BLaER1 treated with 17β-estradiol and CSF1 and Interleukin-3, amounts not matched to agents 10 nM and 100 nM (cell line): Measurements from ENCODE around the gene PEDS1.
A peak's percentile ranks its signal among the peaks of the same experiment; 100 is the strongest.

Source experiments
- H3K27ac ChIP-seq, 11 experiments: shearing (Covaris generic); formaldehyde crosslinking; 2 replicates each; pipeline ENCODE4 v1.8.1; 2022
- H3K27me3 ChIP-seq, 11 experiments: shearing (Covaris generic); formaldehyde crosslinking; 2 replicates each; pipeline ENCODE4 v1.8.1; 2022
- H3K36me3 ChIP-seq, 11 experiments: shearing (Covaris generic); formaldehyde crosslinking; 2 replicates each; pipeline ENCODE4 v1.8.1; 2022
- H3K4me1 ChIP-seq, 10 experiments: shearing (Covaris generic); formaldehyde crosslinking; 2 replicates each; pipeline ENCODE4 v1.8.1; 2022
- H3K4me2 ChIP-seq, 11 experiments: shearing (Covaris generic); formaldehyde crosslinking; 2 replicates each; pipeline ENCODE4 v1.8.1; 2022
- H3K4me3 ChIP-seq, 10 experiments: shearing (Covaris generic); formaldehyde crosslinking; 2 replicates each; pipeline ENCODE4 v1.8.1; 2022
- H3K9ac ChIP-seq, 11 experiments: shearing (Covaris generic); formaldehyde crosslinking; 2 replicates each; pipeline ENCODE4 v1.8.1; 2022
- H3K9me3 ChIP-seq, 11 experiments: shearing (Covaris generic); formaldehyde crosslinking; replicated peaks in 1 of 11; 2 replicates each; pipeline ENCODE4 v1.8.1; 2022
- H4K20me1 ChIP-seq, 11 experiments: shearing (Covaris generic); formaldehyde crosslinking; 2 replicates each; pipeline ENCODE4 v1.8.1; 2022
- Cebpa-rat ChIP-seq, 11 experiments: shearing (Covaris generic); IDR thresholded peaks; 2 replicates each; pipeline ENCODE4 v1.8.1; 2022

PEDS1 gene

GRCh38 chr20:50127587-50128519 lies 25.7 kb downstream of the PEDS1 start:
- no peak overlapping the region for H3K4me3 ChIP-seq
- H3K27ac ChIP-seq, result no peak overlapping the region
- TF ChIP-seq Cebpa-rat (IDR thresholded peaks at IDR 0.05), result no peak
- no peaks in the 10 kb centered on the region for H3K4me1 ChIP-seq
- no peak overlapping the region for H3K4me2 ChIP-seq
- no peaks in the 10 kb centered on the region for H3K27me3 ChIP-seq
- H3K9ac ChIP-seq, result no peak overlapping the region
- H3K9me3 ChIP-seq, result no peaks in the 10 kb centered on the region
- H4K20me1 ChIP-seq, result peaks cover 5 to 49% (median 30%) of the 10 kb centered on the region in 11 experiments; a peak in 14 of 22 replicates
- peaks cover 91 to 100% (median 98%) of the 10 kb centered on the region in 11 experiments for H3K36me3 ChIP-seq

- H3K27me3 ChIP-seq, result no peaks in the 10 kb centered on the region
- no peak overlapping the region for H3K4me3 ChIP-seq
- peaks cover 80 to 94% (median 90%) of the 10 kb centered on the region in 11 experiments for H3K36me3 ChIP-seq
- no peaks in the 10 kb centered on the region for H3K9me3 ChIP-seq
- H3K4me1 ChIP-seq, result no peaks in the 10 kb centered on the region
- H3K9ac ChIP-seq, result peak overlapping the region in 3 of 11 experiments; percentile 8 to 17 (median 13); a peak in 2 of 22 replicates
- no peak overlapping the region for H3K4me2 ChIP-seq
- peaks cover 0 to 38% (median 26%) of the 10 kb centered on the region in 11 experiments; a peak in 13 of 22 replicates for H4K20me1 ChIP-seq
- H3K27ac ChIP-seq, result no peak overlapping the region
- TF ChIP-seq Cebpa-rat (IDR thresholded peaks at IDR 0.05), result no peak
These were observed 26.9 kb downstream of the PEDS1 start for GRCh38 chr20:50126662-50127061.

GRCh38 chr20:50125279-50125678 lies 28.2 kb downstream of the PEDS1 start:
- no peak overlapping the region for H3K9ac ChIP-seq
- peaks cover 66 to 81% (median 76%) of the 10 kb centered on the region in 11 experiments for H3K36me3 ChIP-seq
- no peak overlapping the region for H3K27ac ChIP-seq

GRCh38 chr20:50124496-50124895 lies 29.0 kb downstream of the PEDS1 start:
- TF ChIP-seq Cebpa-rat (IDR thresholded peaks at IDR 0.05), result no peak
- no peak overlapping the region for H3K4me2 ChIP-seq
- no peak overlapping the region for H3K27ac ChIP-seq
- peaks cover 0 to 4% (median 0%) of the 10 kb centered on the region in 10 experiments; a peak in 1 of 20 replicates for H3K4me1 ChIP-seq
- no peaks in the 10 kb centered on the region for H3K27me3 ChIP-seq
- H3K9ac ChIP-seq, result no peak overlapping the region
- H3K4me3 ChIP-seq, result no peak overlapping the region
- peaks cover 58 to 73% (median 69%) of the 10 kb centered on the region in 11 experiments for H3K36me3 ChIP-seq
- no peaks in the 10 kb centered on the region for H3K9me3 ChIP-seq
- peaks cover 0 to 19% (median 11%) of the 10 kb centered on the region in 11 experiments; a peak in 11 of 22 replicates for H4K20me1 ChIP-seq

More at GRCh38 chr20:50125279-50125678, 28.2 kb downstream of the PEDS1 start:
- H3K4me2 ChIP-seq, result no peak overlapping the region
- H3K4me3 ChIP-seq, result no peak overlapping the region
- no peaks in the 10 kb centered on the region for H3K27me3 ChIP-seq
- no peaks in the 10 kb centered on the region for H3K9me3 ChIP-seq
- peaks cover 0 to 27% (median 18%) of the 10 kb centered on the region in 11 experiments; a peak in 13 of 22 replicates for H4K20me1 ChIP-seq
- no peak for TF ChIP-seq Cebpa-rat (IDR thresholded peaks at IDR 0.05)
- peaks cover 0 to 4% (median 0%) of the 10 kb centered on the region in 10 experiments; a peak in 1 of 20 replicates for H3K4me1 ChIP-seq

- H3K4me1 ChIP-seq, result peaks cover 0 to 4% (median 0%) of the 10 kb centered on the region in 10 experiments; a peak in 1 of 20 replicates
- no peaks in the 10 kb centered on the region for H3K27me3 ChIP-seq
- H3K9ac ChIP-seq, result no peak overlapping the region
- H3K9me3 ChIP-seq, result no peaks in the 10 kb centered on the region
- H3K4me3 ChIP-seq, result no peak overlapping the region
- H3K27ac ChIP-seq, result no peak overlapping the region
- peaks cover 0 to 10% (median under 1%) of the 10 kb centered on the region in 11 experiments; a peak in 9 of 22 replicates for H4K20me1 ChIP-seq
- peaks cover 48 to 62% (median 58%) of the 10 kb centered on the region in 11 experiments for H3K36me3 ChIP-seq
- H3K4me2 ChIP-seq, result no peak overlapping the region
- TF ChIP-seq Cebpa-rat (IDR thresholded peaks at IDR 0.05), result no peak
These were observed 30.1 kb downstream of the PEDS1 start for GRCh38 chr20:50123418-50123817.

- no peak for TF ChIP-seq Cebpa-rat (IDR thresholded peaks at IDR 0.05)
- Histone ChIP-seq H3K27me3 (no peaks in the 10 kb centered on the region), H3K9ac (no peak overlapping the region), H3K27ac (no peak overlapping the region), H3K4me2 (no peak overlapping the region), H3K9me3 (no peaks in the 10 kb centered on the region), H3K36me3 (peaks cover 41 to 55% (median 51%) of the 10 kb centered on the region in 11 experiments), H3K4me3 (no peak overlapping the region), H4K20me1 (peaks cover 0 to 7% (median 0%) of the 10 kb centered on the region in 11 experiments; a peak in 6 of 22 replicates), H3K4me1 (peaks cover 0 to 4% (median 0%) of the 10 kb centered on the region in 10 experiments; a peak in 1 of 20 replicates)
These were observed 30.8 kb downstream of the PEDS1 start for GRCh38 chr20:50122763-50123162.

GRCh38 chr20:50121858-50122271 lies 31.7 kb downstream of the PEDS1 start:
- Histone ChIP-seq H3K36me3 (peaks cover 37 to 46% (median 42%) of the 10 kb centered on the region in 11 experiments), H3K27me3 (no peaks in the 10 kb centered on the region), H3K27ac (no peak overlapping the region), H3K4me1 (peaks cover 0 to 5% (median under 1%) of the 10 kb centered on the region in 10 experiments; a peak in 5 of 20 replicates), H3K9me3 (no peaks in the 10 kb centered on the region), H3K9ac (no peak overlapping the region), H4K20me1 (peaks cover 0 to 7% (median 0%) of the 10 kb centered on the region in 11 experiments; a peak in 3 of 22 replicates), H3K4me2 (no peak overlapping the region), H3K4me3 (no peak overlapping the region)
- no peak for TF ChIP-seq Cebpa-rat (IDR thresholded peaks at IDR 0.05)

- no peaks in the 10 kb centered on the region; a peak in 1 of 22 replicates for H4K20me1 ChIP-seq
- H3K4me3 ChIP-seq, result no peak overlapping the region
- H3K27ac ChIP-seq, result no peak overlapping the region
- H3K4me2 ChIP-seq, result no peak overlapping the region
- no peak for TF ChIP-seq Cebpa-rat (IDR thresholded peaks at IDR 0.05)
- no peak overlapping the region for H3K9ac ChIP-seq
- peaks cover 31 to 39% (median 35%) of the 10 kb centered on the region in 11 experiments for H3K36me3 ChIP-seq
- H3K4me1 ChIP-seq, result peaks cover 0 to 13% (median 7%) of the 10 kb centered on the region in 10 experiments; a peak in 18 of 20 replicates
- no peaks in the 10 kb centered on the region for H3K27me3 ChIP-seq
- H3K9me3 ChIP-seq, result no peaks in the 10 kb centered on the region
These were observed 32.4 kb downstream of the PEDS1 start for GRCh38 chr20:50120935-50121693.
